IMR-90 (cell line): ENCODE results near the gene ARHGEF10L. TPM values are rescaled to one million over a fixed set of nuclear protein-coding genes. Genes with fewer than 3 reads are reported as not detected.
A peak's percentile ranks its signal among the peaks of the same experiment; 100 is the strongest.

ENCODE experiments used
- ATAC-seq: fragments of 200-7000 bp; cut with Tn5 transposase; 2 replicates; pipeline ENCODE4 v1.9.1; 2020; ENCODE audit warnings: low read depth, mild to moderate bottlenecking, moderate library complexity
- BruUV-seq: library from RNA; stranded (reverse); fragments of 400-500 nt; replicated peaks from 2 replicates; lab custom pipeline; 2021; lab: Mats Ljungman, UMichigan
- CTCF ChIA-PET: fragments of 300-600 bp; formaldehyde crosslinking; extraction: SDS; loops from one replicate; lab custom pipeline; 2021; ENCODE audit warnings: antibody characterized with exemption; lab: Yijun Ruan, JAX
- POLR2A ChIA-PET: fragments of 300-600 bp; sonication (Branson Sonifier 250); formaldehyde crosslinking; loops from one replicate; lab custom pipeline; 2022; ENCODE audit warnings: antibody characterized with exemption; ENCODE audit not compliant: unreplicated experiment; lab: Charles Lee
- DNase-seq: peaks from one replicate; pipeline ENCODE4 v3.0.0; 2013
- H2AFZ ChIP-seq: replicated peaks from 2 replicates; pipeline ENCODE3; 2013; ENCODE audit warnings: low read length, mild to moderate bottlenecking; ENCODE audit not compliant: poor library complexity
- H2AK5ac ChIP-seq: 2 replicates; pipeline ENCODE4 v1.6.1; 2013; ENCODE audit warnings: low read depth, low read length, inconsistent platforms
- H2AK9ac ChIP-seq: replicated peaks from 2 replicates; pipeline ENCODE3; 2013; ENCODE audit warnings: mild to moderate bottlenecking, low read depth, low read length, moderate library complexity; ENCODE audit not compliant: poor library complexity
- H2BK120ac ChIP-seq: 2 replicates; pipeline ENCODE4 v1.6.1; 2013; ENCODE audit warnings: low read depth, low read length, inconsistent platforms
- H2BK15ac ChIP-seq: 3 replicates; pipeline ENCODE4 v1.6.1; 2013; ENCODE audit warnings: low read depth, low read length, inconsistent platforms
- H2BK20ac ChIP-seq: 2 replicates; pipeline ENCODE4 v1.6.1; 2013; ENCODE audit warnings: low read depth, mild to moderate bottlenecking, inconsistent platforms, low read length, moderate library complexity
- H2BK5ac ChIP-seq: 2 replicates; pipeline ENCODE4 v1.6.1; 2013; ENCODE audit warnings: mild to moderate bottlenecking, low read depth, low read length, inconsistent platforms; ENCODE audit not compliant: poor library complexity, severe bottlenecking
- H3K14ac ChIP-seq: replicated peaks from 2 replicates; pipeline ENCODE4 v1.6.1; 2013; ENCODE audit warnings: low read depth, low read length, inconsistent platforms
- H3K18ac ChIP-seq: 2 replicates; pipeline ENCODE4 v1.6.1; 2013; ENCODE audit warnings: low read depth, low read length, control low read depth
- H3K23ac ChIP-seq: 2 replicates; pipeline ENCODE4 v1.6.1; 2013; ENCODE audit warnings: low read depth, low read length, inconsistent platforms
- H3K27ac ChIP-seq: 2 replicates; pipeline ENCODE4 v1.5.1; 2013; ENCODE audit warnings: mild to moderate bottlenecking, control low read depth, low read length; ENCODE audit not compliant: insufficient read depth
- H3K27me3 ChIP-seq: 2 replicates; pipeline ENCODE4 v1.6.1; 2013; ENCODE audit warnings: low read length; ENCODE audit not compliant: control insufficient read depth, insufficient read depth
- H3K36me3 ChIP-seq: 2 replicates; pipeline ENCODE4 v1.6.1; 2013; ENCODE audit warnings: low read length, mixed read lengths; ENCODE audit not compliant: control insufficient read depth, insufficient read depth
- H3K4ac ChIP-seq: 2 replicates; pipeline ENCODE4 v1.6.1; 2013; ENCODE audit warnings: low read depth, low read length, inconsistent platforms
- H3K4me1 ChIP-seq: 2 replicates; pipeline ENCODE4 v1.6.1; 2013; ENCODE audit warnings: low read length, mixed read lengths; ENCODE audit not compliant: control insufficient read depth, insufficient read depth
- H3K4me2 ChIP-seq: 2 replicates; pipeline ENCODE4 v1.6.1; 2013; ENCODE audit warnings: low read depth, mild to moderate bottlenecking, control low read depth, low read length, moderate library complexity
- H3K4me3 ChIP-seq: 2 replicates; pipeline ENCODE4 v1.5.1; 2013; ENCODE audit warnings: low read depth, mild to moderate bottlenecking, control low read depth, low read length, moderate library complexity; ENCODE audit not compliant: insufficient read depth
- H3K56ac ChIP-seq: 2 replicates; pipeline ENCODE4 v1.6.1; 2013; ENCODE audit warnings: low read length, inconsistent platforms; ENCODE audit not compliant: insufficient read depth; ENCODE audit errors: extremely low read depth
- H3K79me1 ChIP-seq, 2 experiments: 2 replicates each; pipeline ENCODE4 v1.6.1; 2013; ENCODE audit warnings: low read length in 2 of 2, inconsistent platforms in 1 of 2, low read depth in 1 of 2
- H3K9ac ChIP-seq: 2 replicates; pipeline ENCODE4 v1.6.1; 2013; ENCODE audit warnings: low read depth, low read length, control low read depth
- H3K9me1 ChIP-seq: 2 replicates; pipeline ENCODE4 v1.6.1; 2013; ENCODE audit warnings: low read length, inconsistent platforms; ENCODE audit not compliant: insufficient read depth
- H3K9me3 ChIP-seq: 2 replicates; pipeline ENCODE4 v1.6.1; 2013; ENCODE audit warnings: low read length; ENCODE audit not compliant: control insufficient read depth, insufficient read depth
- H4K20me1 ChIP-seq: 2 replicates; pipeline ENCODE4 v1.6.1; 2013; ENCODE audit warnings: low read length, inconsistent platforms; ENCODE audit not compliant: insufficient read depth
- H4K5ac ChIP-seq: 2 replicates; pipeline ENCODE4 v1.6.1; 2013; ENCODE audit warnings: mild to moderate bottlenecking, low read depth, low read length, control low read depth
- H4K8ac ChIP-seq, 2 experiments: 2 replicates each; pipeline ENCODE4 v1.6.1; 2013; ENCODE audit warnings: low read depth in 2 of 2, low read length in 2 of 2, control low read depth in 1 of 2, inconsistent platforms in 1 of 2
- H4K91ac ChIP-seq: 2 replicates; pipeline ENCODE4 v1.6.1; 2013; ENCODE audit warnings: low read depth, low read length, inconsistent platforms; ENCODE audit not compliant: insufficient read depth
- BHLHE40 ChIP-seq: fragments of 150-350 bp; IDR thresholded peaks from 2 replicates; pipeline ENCODE4 v1.6.1; 2016; ENCODE audit warnings: mild to moderate bottlenecking, low read depth, low read length
- CHD1 ChIP-seq: IDR thresholded peaks from 2 replicates; pipeline ENCODE4 v1.6.1; 2012; ENCODE audit warnings: low read depth, low read length, improper control_type of control experiment
- FOS ChIP-seq: fragments of 150-350 bp; IDR thresholded peaks from 2 replicates; pipeline ENCODE4 v1.6.1; 2016; ENCODE audit warnings: low read depth, low read length
- MAZ ChIP-seq: IDR thresholded peaks from 2 replicates; pipeline ENCODE4 v1.6.1; 2012; ENCODE audit warnings: low read depth, mild to moderate bottlenecking, low read length, improper control_type of control experiment, moderate library complexity, borderline replicate concordance
- MXI1 ChIP-seq: IDR thresholded peaks from 2 replicates; pipeline ENCODE4 v1.6.1; 2012; ENCODE audit warnings: low read depth, mild to moderate bottlenecking, low read length, moderate library complexity, borderline replicate concordance
- NFE2L2 ChIP-seq: fragments of 150-350 bp; IDR thresholded peaks from 2 replicates; pipeline ENCODE4 v1.6.1; 2016; ENCODE audit warnings: low read depth, mild to moderate bottlenecking, low read length
- POLR2A ChIP-seq: IDR thresholded peaks from 2 replicates; pipeline ENCODE4 v1.6.1; 2012; ENCODE audit warnings: mild to moderate bottlenecking, low read depth, low read length
- RAD21 ChIP-seq: IDR thresholded peaks from 2 replicates; pipeline ENCODE4 v1.6.1; 2012; ENCODE audit warnings: low read length, improper control_type of control experiment
- RCOR1 ChIP-seq: IDR thresholded peaks from 2 replicates; pipeline ENCODE4 v1.6.1; 2012; ENCODE audit warnings: mild to moderate bottlenecking, low read length, improper control_type of control experiment; ENCODE audit not compliant: insufficient replicate concordance
- RFX5 ChIP-seq: IDR thresholded peaks from 2 replicates; pipeline ENCODE4 v1.8.0; 2012; ENCODE audit warnings: low read depth, mild to moderate bottlenecking, low read length, moderate library complexity
- SMC3 ChIP-seq: fragments of 150-350 bp; IDR thresholded peaks from 2 replicates; pipeline ENCODE4 v1.6.1; 2016; ENCODE audit warnings: low read depth, mild to moderate bottlenecking, antibody characterized with exemption, low read length, moderate library complexity
- whole genome bisulfite sequencing, 2 experiments: methylation state at CpG; one replicate each; pipeline versions ENCODE4 v1.1.5 to v1.1.7; 2013; ENCODE audit warnings: missing lambda C conversion rate in 2 of 2; ENCODE audit not compliant: insufficient read length in 1 of 2; ENCODE audit errors: extremely low coverage in 2 of 2; 5-methylcytosine and 5-hydroxymethylcytosine counted together
- dilution Hi-C: fragments of 300-500 bp; cut with HindIII; formaldehyde crosslinking; loops from one replicate; pipeline ENCODE4 v1.14.3; 2018; ENCODE audit warnings: low sequenced_read_pairs; ENCODE audit not compliant: unreplicated experiment
- in situ Hi-C: fragments of 300-500 bp; cut with MboI; formaldehyde crosslinking; loops from 3 replicates; pipeline ENCODE4 v1.14.3; 2019; ENCODE audit warnings: low sequenced_read_pairs, inconsistent platforms, mixed read lengths
- intact Hi-C: fragments of 100-400 bp; cut with micrococcal nuclease; formaldehyde crosslinking; loops from 2 replicates; pipeline ENCODE4 v1.10.0; 2022
- polyA plus RNA-seq, 3 experiments: library from polyadenylated mRNA; depleted of rRNA; stranded (reverse); fragments of >200 nt; gene quantifications; 2 replicates each; pipeline ENCODE4 v1.2.3, GENCODE V29; 2012; ENCODE audit warnings: low replicate concordance in 1 of 3
- total RNA-seq: library from RNA; depleted of rRNA; stranded (reverse); fragments of >200 nt; gene quantifications from 2 replicates; pipeline ENCODE4 v1.2.3, GENCODE V29; 2012
- TF ChIP-seq, protein P1 (sequence below): conservative IDR thresholded peaks from 2 replicates; pipeline ENCODE4 v1.5.1; 2012; ENCODE audit warnings: mild to moderate bottlenecking, low read depth, low read length, improper control_type of control experiment
- TF ChIP-seq, protein P2 (sequence below): fragments of 150-350 bp; IDR thresholded peaks from 2 replicates; pipeline ENCODE4 v1.6.1; 2016; ENCODE audit warnings: low read depth, mild to moderate bottlenecking, low read length, moderate library complexity, borderline replicate concordance

ARHGEF10L gene
- total and polyA plus RNA-seq, 2 of the 4 experiments (the other 2 are of a cell fraction) = 4.8 to 12.4 TPM

DNA sequence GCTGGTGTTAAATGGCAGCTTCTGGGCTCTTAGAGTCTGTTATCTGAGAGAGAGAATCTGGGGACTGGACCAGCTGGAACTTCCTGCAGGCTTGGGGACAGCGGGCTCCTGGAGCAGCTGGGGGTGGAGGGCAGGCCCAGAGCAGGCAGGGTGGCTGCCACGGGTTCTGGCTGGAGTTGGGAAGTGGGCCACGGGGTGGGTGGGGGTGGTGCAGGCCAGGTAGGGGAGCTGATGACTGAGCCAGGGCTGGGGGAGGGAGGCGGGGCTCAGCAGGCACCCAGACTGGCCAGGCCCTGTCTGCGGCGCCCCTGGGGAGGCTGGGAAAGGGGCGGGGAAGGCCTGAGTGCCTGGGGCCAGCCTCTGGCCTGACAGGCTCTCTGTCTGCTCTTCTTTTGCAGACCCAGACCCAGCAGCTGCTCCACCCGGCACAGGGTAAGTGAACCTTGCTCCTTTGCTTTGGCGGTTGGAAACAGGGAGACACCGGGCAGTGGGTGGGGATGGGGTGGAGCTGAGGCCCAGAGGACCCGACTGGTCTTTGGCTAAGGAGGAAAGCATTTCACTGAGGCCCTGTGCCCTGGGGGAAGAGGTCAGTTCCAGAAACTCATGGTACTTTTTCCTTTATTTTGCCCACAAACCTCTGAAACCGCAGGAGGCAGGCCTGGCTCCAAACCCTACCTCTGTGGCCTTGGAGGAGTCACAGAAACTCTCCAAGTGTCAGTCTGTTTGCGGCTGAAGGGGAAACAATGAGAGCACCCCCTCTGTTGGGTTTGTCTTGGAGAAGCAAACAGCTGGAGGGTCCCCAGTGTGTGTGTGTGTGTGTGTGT, 48.8 kb downstream of the ARHGEF10L start:
- Histone ChIP-seq H3K14ac (peak overlapping the region; percentile 68), H3K27me3 (no peaks in the 10 kb centered on the region), H4K8ac (peak overlapping the region; percentile 56 to 83; a peak in 3 of 4 replicates), H3K9me3 (no peaks in the 10 kb centered on the region), H2BK120ac (peak overlapping the region; percentile 84), H2BK5ac (peak overlapping the region; percentile 28), H3K4ac (peak overlapping the region; percentile 87), H2BK20ac (peak overlapping the region; percentile 78), H3K18ac (peak overlapping the region; percentile 30), H4K5ac (peak overlapping the region; percentile 65), H2AK9ac (peak overlapping the region; percentile 94), H3K4me1 (peaks cover 30% of the 10 kb centered on the region), H3K4me2 (peak overlapping the region; percentile 5; the same call in 1 of the 2 replicates), H3K79me1 (peaks cover 0 to 37% of the 10 kb centered on the region in 2 experiments; a peak in 2 of 4 replicates), H3K56ac (peak overlapping the region; percentile 50; the same call in 1 of the 2 replicates), H2AFZ (peak overlapping the region; percentile 85), H3K23ac (peak overlapping the region; percentile 45; the same call in 1 of the 2 replicates), H2BK15ac (peak overlapping the region; percentile 5; the same call in 1 of the 3 replicates), H4K20me1 (0 out of 2 replicates have a peak, but pooled peaks cover 3% of the 10 kb centered on the region), H3K36me3 (peaks cover 5% of the 10 kb centered on the region), H3K9me1 (peaks cover 22% of the 10 kb centered on the region), H4K91ac (peak overlapping the region; percentile 78), H3K27ac (peak overlapping the region; percentile 62), H2AK5ac (peak overlapping the region; percentile 51; the same call in 1 of the 2 replicates), H3K9ac (peak overlapping the region; percentile 57), H3K4me3 (no peak overlapping the region)
- DNase-seq = peak; percentile 5
- dilution Hi-C loops (no loop called here), intact Hi-C loops (loop anchor here (5.0 kb wide), 2 partner anchors 46 to 86 kb away; no protein-coding TSS in a partner anchor), in situ Hi-C loops (no loop called here)
- ATAC-seq = peak; percentile 30
- CTCF ChIA-PET = interaction anchor here (1.7 kb wide), 1 partner anchor 86 kb away, joined by 7 read pairs; no protein-coding TSS in a partner anchor
- WGBS, 2 experiments = 26% methylated on average over 5 of the region's 13 CpGs; no CpG with 5 or more reads in 1 of the 2 experiments
- POLR2A ChIA-PET = no interaction called here
- BruUV-seq = no TSS peak
- TF ChIP-seq, protein P1, sequence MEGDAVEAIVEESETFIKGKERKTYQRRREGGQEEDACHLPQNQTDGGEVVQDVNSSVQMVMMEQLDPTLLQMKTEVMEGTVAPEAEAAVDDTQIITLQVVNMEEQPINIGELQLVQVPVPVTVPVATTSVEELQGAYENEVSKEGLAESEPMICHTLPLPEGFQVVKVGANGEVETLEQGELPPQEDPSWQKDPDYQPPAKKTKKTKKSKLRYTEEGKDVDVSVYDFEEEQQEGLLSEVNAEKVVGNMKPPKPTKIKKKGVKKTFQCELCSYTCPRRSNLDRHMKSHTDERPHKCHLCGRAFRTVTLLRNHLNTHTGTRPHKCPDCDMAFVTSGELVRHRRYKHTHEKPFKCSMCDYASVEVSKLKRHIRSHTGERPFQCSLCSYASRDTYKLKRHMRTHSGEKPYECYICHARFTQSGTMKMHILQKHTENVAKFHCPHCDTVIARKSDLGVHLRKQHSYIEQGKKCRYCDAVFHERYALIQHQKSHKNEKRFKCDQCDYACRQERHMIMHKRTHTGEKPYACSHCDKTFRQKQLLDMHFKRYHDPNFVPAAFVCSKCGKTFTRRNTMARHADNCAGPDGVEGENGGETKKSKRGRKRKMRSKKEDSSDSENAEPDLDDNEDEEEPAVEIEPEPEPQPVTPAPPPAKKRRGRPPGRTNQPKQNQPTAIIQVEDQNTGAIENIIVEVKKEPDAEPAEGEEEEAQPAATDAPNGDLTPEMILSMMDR = no peak
- TF ChIP-seq RFX5 (no peak), FOS (no peak), RAD21 (no peak), NFE2L2 (no peak), CHD1 (no peak), RCOR1 (no peak), POLR2A (no peak), BHLHE40 (no peak), MAZ (no peak), SMC3 (no peak), MXI1 (no peak)
- TF ChIP-seq, protein P2, sequence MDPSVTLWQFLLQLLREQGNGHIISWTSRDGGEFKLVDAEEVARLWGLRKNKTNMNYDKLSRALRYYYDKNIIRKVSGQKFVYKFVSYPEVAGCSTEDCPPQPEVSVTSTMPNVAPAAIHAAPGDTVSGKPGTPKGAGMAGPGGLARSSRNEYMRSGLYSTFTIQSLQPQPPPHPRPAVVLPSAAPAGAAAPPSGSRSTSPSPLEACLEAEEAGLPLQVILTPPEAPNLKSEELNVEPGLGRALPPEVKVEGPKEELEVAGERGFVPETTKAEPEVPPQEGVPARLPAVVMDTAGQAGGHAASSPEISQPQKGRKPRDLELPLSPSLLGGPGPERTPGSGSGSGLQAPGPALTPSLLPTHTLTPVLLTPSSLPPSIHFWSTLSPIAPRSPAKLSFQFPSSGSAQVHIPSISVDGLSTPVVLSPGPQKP = no peak
